ENCODE results near the gene ESRP2. TPM values are rescaled to one million over a fixed set of nuclear protein-coding genes. Genes with fewer than 3 reads are reported as not detected.

The ESRP2 gene
- polyA plus RNA-seq, 3 donors = 29.1 to 45.3 (median 38.1) TPM

Other genes starting within 250 kb of the ESRP2 start
- gene DPEP2, start 236.6 kb downstream of the ESRP2 start, polyA plus RNA-seq (ENCODE audit: insufficient read length in 3 of 3) = 1 to 10 TPM in 2 of 3 donors, under 1 TPM in 1; 0.75 to 1.6 (median 1.1) TPM
- not detected for gene DPEP2NB, start 220.2 kb downstream of the ESRP2 start, polyA plus RNA-seq (ENCODE audit: insufficient read length in 3 of 3)
- gene DDX28, start 212.9 kb downstream of the ESRP2 start, polyA plus RNA-seq (ENCODE audit: insufficient read length in 3 of 3) = 10 to 100 TPM; 10.6 to 12.5 (median 11.3) TPM
- gene DUS2, start 212.8 kb downstream of the ESRP2 start, polyA plus RNA-seq (ENCODE audit: insufficient read length in 3 of 3) = 10 to 100 TPM; 12.3 to 20.4 (median 15.9) TPM
- 10 to 100 TPM; 30.9 to 35.0 (median 33.5) TPM for gene NFATC3, start 150.8 kb downstream of the ESRP2 start, polyA plus RNA-seq (ENCODE audit: insufficient read length in 3 of 3)
- gene PLA2G15, start 9.2 kb upstream of the ESRP2 start, polyA plus RNA-seq (ENCODE audit: insufficient read length in 3 of 3) = 10 to 100 TPM; 23.1 to 26.6 (median 23.2) TPM
- gene SLC7A6, start 28.4 kb upstream of the ESRP2 start, polyA plus RNA-seq (ENCODE audit: insufficient read length in 3 of 3) = 10 to 100 TPM; 12.2 to 16.8 (median 15.2) TPM
- gene SLC7A6OS, start 74.8 kb upstream of the ESRP2 start, polyA plus RNA-seq (ENCODE audit: insufficient read length in 3 of 3) = 10 to 100 TPM; 22.3 to 25.4 (median 24.7) TPM
- gene PRMT7, start 74.9 kb upstream of the ESRP2 start, polyA plus RNA-seq (ENCODE audit: insufficient read length in 3 of 3) = 10 to 100 TPM; 47.1 to 71.1 (median 64.8) TPM
- gene SMPD3, start 212.4 kb upstream of the ESRP2 start, polyA plus RNA-seq (ENCODE audit: insufficient read length in 3 of 3) = 1 to 10 TPM; 1.0 to 2.2 (median 1.5) TPM

Data from renal pelvis (tissue), 3 donors.